ENCODE measurements around the gene DIRAS1.

DIRAS1 gene

GRCh38 chr19:2754659-2755447 lies 33.7 kb upstream of the DIRAS1 start:
- DNase-seq = no peak

DNA sequence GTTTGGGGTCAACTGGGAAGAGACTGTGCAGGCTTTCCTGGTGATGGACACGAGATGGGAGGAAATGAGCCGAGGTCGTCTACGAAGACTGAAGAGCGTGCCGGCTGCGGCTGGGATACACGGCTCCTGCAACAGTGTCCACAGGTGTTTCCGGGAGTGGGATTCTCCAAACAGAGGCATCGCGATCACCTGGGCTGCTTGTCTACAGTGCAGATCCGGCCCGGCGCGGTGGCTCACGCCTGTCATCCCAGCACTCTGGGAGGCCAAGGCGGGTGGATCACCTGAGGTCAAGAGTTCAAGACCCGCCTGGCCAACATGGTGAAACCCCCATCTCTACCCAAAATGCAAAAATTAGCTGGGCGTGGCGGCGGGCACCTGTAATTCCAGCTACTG lies 30.3 kb upstream of the DIRAS1 start:
- DNase-seq = no peak

GRCh38 chr19:2750808-2751437 lies 29.8 kb upstream of the DIRAS1 start:
- no peak for DNase-seq

GRCh38 chr19:2747349-2747748 lies 26.2 kb upstream of the DIRAS1 start:
- no peak for DNase-seq

GRCh38 chr19:2744113-2744512 lies 22.9 kb upstream of the DIRAS1 start:
- DNase-seq = no peak

DNA sequence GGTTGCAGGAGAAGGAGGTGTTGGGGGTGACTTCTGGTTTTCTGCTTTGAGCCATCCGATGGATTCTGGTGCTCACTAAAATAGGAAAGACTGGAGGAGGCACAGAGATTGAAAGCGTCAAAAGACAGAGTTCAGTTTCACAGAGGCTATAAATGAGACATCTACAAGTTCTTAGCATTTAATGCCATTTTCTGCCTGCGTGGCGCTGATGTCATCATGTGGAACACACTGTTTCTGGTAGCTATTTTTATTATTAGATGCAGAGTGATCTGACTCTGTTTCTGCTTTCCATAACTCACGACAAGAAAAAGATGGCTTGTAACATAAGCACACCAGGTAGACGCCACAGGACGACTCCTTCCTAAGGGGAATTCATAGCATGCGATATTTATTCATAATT lies 21.9 kb upstream of the DIRAS1 start:
- DNase-seq = no peak

DNA sequence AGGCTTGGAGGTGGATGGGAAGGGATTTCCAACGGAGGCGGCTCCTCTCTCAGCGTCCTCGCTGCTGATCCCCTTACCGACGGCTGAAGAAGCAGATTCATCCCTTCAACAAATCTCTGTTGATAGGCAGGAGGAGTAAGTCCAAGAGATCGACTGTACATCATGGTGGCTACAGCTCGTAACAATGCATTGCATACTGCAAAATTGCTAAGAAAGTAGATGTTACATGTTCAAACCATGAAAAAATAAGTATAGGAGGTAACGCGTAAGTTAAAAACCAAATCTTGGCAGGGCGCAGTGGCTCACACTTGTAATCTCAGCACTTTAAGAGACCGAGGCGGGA lies 19.1 kb upstream of the DIRAS1 start:
- no peak for DNase-seq

DNA sequence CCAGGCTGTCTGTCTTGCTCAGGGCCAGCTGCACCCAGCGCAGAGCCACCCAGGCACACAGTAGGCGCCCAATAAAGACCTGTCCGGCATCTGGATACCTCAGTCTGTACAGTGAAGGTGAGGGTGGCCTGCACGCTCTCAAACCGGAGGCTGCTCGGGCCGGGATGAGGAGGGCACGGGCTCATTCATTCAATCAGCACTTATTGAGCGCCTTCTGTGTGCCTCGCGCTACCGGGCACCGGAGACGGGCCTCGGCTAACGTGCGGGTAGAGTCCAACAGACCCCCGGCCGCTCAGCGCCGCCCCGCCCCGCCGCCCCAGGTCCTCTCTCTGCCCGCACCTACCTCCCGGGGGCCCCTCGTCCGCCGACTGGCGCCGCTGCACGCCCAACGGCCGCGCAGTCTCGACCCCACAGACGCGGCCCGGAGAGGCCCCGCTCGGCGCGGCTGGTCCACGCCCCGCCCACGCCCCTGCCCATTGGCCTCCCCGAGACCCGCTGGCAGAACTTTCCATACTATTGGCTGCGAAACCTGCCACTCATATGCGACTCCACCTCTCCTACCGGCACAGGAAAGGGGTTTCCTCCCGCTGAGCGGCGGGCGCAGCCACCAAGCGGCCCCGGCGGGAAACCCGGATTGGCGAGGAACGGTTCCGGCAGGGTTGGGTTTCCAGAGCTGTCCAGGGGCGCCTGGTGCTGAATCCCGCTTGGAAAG lies 18.6 kb upstream of the DIRAS1 start, which contains the start of gene SLC39A3:
TSS of gene SLC39A3 (minus strand) at position 416 of the 712 bp plus-strand sequence. CDS start 2,760 bp downstream, outside the sequence.
- peak; percentile 91 for DNase-seq

GRCh38 chr19:2736550-2737190 lies 15.5 kb upstream of the DIRAS1 start:
- no peak for DNase-seq

- DNase-seq = no peak
These were observed 14.2 kb upstream of the DIRAS1 start for GRCh38 chr19:2735374-2735773.

- DNase-seq = no peak
These were observed 13.6 kb upstream of the DIRAS1 start for GRCh38 chr19:2734589-2735288.

DNA sequence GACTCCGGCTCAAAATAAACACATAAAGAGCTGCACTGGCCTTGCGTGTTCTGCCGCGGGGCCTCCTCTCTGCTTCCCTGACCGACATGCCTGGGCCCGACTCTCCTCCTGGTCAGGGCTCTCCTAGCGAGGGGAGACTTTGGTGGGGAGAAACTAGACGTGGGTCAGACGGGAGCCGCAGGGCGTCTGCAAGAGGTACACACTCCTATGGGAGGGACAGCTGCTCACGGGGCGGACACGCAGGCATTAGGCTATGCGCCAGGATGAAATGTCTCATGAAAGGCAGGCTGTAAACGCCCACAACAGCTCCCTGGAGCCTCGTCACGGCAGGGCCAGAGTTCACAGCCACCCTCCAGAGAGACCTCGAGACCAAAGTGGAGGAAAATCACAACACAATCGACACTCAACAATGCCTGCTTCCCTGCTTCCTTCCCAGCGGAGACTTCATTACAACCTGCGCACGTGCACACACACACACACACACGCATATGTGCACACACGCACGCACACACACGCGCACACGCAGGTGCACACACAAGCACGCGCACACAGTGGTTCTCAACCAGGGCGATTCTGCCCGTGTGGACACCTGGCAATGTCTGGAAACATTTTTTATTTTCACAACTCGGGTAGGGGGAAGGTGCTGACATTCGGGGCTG lies 12.9 kb upstream of the DIRAS1 start:
- DNase-seq = no peak

DNA sequence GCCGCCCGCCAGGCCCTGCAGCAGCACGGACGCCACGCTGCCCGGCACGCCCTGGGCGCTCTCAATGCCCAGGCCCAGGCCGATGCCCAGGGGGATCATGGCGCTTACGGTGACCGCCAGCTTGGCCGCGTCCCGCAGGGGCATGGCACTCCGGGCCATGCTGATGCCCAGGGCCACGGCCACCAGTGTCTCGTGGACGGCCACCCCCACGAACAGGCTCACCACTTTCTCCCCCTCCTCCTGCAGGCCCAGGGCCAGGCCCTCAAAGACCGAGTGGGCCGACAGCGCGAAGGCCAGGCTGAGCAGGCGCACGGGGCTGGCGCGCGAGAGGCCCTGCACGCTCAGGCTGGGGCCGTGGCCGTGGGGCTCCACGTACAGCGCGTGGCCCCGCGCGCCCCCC lies 11.7 kb upstream of the DIRAS1 start:
- DNase-seq = no peak

- no peak for DNase-seq
These were observed 11.1 kb upstream of the DIRAS1 start for GRCh38 chr19:2732157-2732725.

DNA sequence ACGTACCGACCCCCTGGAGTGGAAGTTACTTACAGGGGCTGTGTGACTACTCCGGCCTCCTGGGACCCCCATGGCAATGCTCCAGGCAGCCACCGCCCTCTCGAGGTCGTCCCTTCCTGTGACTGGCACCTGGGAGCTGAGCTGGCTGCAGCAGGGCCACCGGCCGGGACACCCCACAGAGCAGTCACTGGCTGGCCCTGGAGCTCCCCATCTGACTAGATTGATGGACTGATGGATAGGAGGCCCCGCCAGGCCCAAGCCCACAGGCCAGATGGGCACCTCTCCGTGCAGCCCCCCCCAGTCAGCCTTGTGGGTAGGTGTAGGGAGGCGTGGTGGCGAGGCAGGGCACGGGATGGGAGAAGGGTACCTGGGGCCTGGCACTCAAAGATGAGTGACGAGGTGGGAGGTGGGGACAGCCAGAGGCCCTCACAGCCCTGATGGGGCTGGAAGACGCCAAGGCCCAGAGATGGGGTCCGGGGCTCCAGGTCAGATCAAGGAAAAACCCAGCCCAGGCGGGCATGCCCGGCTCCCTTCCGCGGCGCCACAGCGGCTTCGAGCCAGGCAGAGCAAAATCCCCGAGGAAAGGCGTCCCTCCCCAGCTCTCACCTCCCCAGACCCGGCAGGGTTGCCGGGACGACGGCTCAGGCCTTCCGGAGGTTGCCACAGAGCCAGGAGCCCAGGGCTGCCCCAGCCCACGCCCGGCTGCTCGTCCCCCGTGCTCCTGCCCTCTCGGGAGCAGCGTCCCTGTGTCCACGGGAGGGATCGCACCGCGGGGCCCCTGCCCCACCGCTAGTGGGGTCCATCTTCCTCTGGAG lies 10.2 kb upstream of the DIRAS1 start:
- DNase-seq = no peak

DNA sequence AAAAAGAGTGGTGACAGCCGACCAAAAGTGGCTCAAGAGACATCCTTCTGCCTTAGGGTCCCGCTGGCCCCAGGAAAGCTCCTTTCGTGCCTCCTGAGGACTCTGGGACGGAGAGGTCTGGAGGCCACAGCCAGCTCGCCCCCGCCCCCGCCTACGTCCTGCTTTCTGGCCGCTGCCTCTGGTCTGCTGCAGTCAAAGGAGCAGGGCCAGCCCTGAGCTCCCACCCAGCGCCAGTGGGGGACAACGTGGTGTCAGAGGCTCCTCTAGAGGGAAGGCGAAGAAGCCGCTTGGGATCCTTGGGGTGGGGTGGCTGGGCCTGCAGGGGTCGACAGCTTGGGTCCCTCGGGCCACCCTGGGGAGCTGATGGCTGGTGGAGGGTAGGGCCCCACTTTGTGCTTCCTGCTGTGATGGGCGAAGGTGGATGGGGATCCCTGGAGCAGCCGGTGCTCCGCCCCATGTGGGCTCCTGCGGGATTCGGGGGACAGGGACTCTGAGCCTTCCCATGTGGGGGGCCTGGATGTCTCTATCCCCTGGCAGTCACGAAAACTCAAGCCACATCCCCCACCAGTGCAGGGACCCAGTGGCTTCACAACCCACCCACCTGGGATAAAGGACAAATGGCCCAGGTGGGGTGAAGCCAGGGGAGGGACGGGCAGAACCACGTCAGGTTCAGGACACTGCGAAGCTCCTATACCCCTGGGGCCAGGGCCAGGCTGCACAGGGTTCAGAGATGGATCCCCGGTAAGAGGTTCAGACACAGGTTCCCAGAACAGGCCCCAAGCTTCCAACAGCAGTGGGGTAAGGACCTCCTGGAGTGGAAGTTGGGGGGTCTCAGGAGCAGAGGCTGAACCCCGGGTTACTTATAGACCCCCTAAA lies 9.0 kb upstream of the DIRAS1 start:
- DNase-seq = no peak

DNA sequence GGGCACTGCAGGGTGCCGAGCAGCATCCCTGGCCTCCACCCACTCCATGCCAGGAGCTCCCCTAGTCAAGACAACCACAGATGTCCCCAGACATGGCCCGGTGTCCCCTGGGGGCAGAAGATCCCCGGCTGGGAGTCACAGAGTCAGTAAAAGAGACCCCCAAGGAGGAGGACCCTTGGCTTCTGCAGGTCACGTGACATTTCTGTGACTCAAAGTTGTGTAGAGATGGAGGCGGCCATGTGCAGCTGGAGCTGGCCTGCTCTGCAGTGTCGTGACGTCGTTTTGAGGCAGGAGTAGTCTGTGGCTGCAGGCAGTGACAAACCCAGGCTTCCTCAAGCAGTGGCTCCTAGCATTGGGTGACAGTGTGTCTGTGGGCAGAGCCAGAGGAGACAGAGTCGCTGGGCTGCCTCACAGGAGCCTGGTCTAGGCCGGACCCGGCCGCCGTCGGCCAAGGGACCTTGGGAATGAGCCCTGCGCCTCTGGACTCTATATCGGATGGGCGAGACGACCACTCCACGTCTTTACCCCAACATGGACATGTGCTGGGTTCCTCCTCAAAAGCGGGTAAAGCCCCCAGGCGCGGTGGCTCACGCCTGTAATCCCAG lies 7.7 kb upstream of the DIRAS1 start:
- no peak for DNase-seq

GRCh38 chr19:2727640-2727944 lies 6.4 kb upstream of the DIRAS1 start:
- DNase-seq = peak; percentile 10

DNA sequence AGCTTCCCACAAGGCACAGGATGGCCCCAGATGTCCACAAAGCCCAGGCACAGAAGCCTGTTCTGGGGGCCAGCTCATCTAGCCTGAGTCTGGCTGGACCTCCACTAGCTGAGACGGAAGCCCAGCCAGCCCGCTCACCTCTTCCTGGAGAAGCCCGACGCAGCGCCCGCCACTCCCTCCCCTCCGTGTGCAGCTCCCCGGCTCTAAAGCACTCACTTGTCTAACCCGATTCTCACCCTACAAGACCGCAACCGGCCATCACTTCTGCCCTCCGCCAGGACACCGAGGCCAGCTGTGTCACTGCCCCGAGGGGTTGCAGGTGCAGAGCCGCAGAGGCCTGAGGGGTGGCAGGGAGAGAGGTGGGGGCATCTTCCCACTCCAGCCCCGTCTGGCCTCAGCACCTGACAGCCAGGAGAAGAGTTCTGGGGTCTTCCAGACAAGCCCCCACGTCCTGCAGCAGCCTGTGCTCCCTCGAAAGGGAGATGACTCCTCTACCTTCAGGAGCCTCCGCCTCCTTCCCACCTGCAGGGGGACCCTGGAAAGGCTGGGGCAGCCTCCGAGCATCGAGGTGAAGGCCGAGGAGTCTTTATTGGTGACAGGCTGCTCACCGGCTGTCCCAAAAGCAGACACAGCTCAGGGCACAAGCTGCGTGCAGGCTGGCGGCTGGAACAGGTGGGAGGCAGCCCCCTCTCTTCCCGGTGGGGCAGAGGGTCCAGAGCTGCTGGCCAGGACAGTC lies 5.9 kb upstream of the DIRAS1 start:
- peak; percentile 22 for DNase-seq

Measured in NCI-H146 (cell line).